ENCODE measurements around the gene TENT4A.

Gene TENT4A

DNA sequence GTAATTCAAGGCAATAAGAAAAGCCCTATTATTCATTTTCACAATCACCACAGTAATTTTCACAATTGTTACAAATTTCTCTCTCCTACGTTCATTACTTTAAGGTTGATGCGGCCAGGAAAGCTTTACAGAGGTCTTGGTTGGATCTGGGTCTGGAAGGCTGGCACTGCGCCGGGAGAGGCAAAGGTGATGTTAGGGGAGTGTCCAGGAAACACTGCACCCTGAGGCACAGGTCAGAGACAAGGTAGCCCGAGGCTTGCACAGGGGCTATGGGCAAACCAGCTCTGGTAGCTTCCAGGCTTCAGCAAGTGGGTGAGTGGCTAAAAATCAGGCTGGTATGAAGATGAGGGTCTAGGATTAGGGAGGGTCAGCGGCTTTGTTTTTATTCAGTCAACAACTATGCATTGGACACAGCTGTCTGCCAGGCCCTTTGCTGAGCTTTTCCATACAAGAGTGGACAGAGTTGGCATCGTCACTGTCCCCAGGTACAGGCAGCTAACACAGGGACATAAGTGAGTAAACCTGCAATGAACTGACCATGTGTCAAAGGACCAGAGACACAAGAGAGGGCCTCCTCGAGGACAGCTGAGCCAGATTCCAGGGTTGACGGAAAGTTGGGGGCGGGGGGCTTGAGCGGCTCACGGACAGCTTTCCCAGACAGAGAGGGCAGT lies 12.4 kb upstream of the TENT4A start:
- no peak for DNase-seq

- DNase-seq = no peak
Measured at GRCh38 chr5:6701491-6701890, 11.7 kb upstream of the TENT4A start.

- no peak for DNase-seq
Measured at GRCh38 chr5:6702633-6703032, 10.6 kb upstream of the TENT4A start.

- DNase-seq = no peak
Measured at GRCh38 chr5:6703806-6704205, 9.4 kb upstream of the TENT4A start.

DNA sequence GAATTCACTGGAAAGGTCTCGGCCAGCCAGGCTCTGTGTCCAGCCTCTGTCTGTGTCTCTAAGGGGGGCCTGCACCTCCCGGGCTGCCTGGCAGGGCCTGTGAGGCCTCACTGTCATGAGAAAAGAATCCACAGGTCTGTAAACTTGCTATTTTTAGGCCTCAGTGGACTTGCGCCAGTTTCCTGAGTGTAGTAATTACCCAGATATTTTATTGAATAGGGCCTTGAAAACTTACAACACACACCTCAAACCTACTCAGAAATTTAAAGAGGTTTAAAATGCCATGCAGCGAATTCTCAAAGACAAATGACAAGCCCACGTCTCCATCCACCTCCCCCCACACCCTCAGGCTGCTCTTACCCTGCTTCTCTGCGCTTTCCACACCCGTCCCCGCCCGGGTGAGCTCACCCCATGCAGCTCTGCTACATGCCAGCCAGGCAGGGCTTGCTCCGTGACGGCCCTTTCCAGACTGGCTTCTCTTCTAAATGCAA lies 8.8 kb upstream of the TENT4A start:
- DNase-seq = peak; percentile 87

DNA sequence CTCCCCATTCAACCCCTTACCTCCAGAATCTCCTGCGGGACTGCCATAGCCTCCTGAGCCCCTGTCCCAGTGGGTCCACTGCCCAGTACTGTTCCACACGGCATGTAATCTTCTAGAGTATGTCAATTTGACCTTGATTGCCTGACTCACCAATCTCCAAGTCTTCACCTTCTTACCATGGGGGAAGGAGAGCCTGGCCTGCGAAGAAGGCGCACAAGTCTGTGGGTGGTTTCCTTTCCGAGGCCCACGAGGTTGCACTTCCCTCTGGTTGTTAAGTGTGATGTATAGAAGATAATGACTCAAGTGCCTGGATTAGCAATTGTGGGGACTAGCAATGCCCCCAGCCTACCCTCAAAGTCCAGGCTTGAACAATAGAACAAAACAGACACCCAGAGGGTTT lies 8.1 kb upstream of the TENT4A start:
- no peak for DNase-seq

GRCh38 chr5:6705959-6706358 lies 7.3 kb upstream of the TENT4A start:
- no peak for DNase-seq

DNA sequence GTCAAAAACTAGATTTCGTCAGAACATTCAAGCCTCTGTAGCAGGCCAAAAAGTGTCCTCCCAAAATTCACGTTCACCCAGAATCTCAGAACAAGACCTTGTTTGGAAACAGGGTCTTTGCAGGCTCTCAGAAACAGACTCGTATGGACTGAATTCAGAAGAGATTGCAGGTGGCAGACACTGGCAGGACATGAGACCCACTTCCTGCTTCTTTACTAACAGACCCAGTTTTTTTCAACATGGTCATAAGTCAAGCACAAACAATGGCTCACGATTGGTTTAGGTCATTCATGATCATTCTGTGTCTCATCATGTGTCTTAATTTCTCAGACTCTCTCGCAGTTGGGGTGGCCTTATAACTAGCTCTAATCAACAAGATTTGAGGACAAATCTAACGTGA lies 5.4 kb upstream of the TENT4A start:
- no peak for DNase-seq

GRCh38 chr5:6708814-6709213 lies 4.4 kb upstream of the TENT4A start:
- no peak for DNase-seq

GRCh38 chr5:6710070-6710469 lies 3.2 kb upstream of the TENT4A start:
- DNase-seq = no peak

DNA sequence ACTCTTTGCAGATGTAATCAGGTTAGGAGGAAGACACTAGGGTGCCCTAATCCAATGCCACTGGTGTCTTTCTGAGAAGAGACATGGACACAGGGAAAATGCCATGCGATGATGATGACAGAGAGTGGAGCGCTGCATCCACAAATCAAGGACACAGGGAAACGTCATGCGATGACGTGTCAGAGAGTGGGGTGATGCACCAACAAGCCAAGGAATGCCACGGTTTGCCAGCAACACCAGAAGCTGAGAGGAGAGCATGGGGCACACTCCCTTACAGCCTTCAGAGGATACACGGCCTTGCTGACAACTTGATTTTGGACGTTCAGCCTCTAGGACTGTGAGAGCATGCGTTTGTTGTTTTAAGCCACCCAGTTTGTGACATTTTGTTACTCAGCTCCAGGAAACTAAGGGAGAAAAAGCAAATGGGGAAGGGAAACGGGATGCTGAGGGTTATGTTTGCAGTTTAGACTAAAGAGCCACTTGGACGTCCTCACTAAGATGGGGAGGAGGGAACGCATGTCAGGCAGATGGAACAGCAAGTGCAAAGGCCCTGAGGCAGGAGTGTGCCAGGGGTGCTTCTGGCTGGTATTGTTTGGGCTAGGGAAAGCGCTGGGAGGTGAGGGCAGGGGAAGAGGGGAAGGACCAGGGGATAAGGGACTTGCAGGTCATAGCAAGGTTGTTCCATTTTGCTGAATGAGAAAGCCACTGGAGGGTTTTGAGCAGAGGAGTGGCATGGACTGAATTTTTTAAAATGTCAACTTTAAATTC lies 2.5 kb upstream of the TENT4A start:
- no peak for DNase-seq

DNA sequence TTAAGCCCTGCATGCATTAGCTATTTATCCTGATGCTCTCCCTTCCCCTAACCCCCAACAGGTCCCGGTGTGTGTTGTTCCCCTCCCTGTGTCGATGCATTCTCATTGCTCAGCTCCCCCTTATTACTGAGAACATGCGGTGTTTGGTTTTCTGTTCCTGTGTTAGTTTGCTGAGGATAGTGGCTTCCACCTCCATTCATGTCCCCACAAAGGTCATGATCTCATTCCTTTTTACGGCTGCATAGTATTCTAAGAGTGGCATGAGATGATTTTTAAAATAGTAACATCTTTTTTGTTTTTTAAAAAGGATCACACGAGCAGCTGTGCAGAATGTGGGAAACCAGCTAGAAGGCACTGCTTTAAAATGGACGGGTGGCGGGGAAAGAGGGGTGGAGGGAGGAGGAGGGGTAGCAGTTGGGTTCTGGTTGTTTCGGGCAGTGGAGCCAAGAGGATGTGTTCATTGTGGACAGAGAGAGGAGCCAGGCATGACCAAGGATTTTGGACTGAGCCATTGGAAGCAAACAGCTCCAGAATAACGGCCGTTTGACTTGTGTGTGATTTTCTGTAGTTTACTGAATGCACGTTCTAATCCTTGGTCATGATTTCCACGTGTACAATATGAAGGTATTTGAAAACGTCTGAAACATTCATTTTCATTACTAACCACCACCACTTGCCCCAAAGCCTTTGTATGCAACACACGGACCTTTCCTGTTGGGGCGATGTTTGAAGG lies 1.7 kb upstream of the TENT4A start:
- no peak for DNase-seq

DNA sequence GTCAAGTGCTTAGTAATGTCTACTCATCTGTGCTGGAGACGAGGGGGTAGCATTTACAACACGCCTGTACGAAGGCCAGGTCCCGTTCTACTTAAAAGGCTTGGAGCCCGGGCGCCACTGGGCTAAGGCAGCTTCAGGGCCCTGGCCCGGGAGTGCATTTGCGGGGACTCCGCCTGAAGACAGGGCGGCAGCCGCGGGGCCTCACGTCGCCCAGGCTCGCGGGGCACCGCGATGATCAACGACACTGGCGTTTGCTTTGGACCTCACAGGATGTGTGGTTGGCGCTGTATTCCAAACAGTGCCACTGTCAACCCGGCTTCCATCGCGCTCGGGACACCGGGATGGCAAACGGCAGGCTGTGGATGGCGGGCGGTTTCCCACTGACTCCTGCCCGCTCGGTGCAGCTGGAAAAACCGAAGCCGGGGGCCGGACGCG lies 1.1 kb upstream of the TENT4A start:
- DNase-seq = peak; percentile 66

GRCh38 chr5:6712577-6713273 lies 507 bp upstream of the TENT4A start:
- DNase-seq = peak; percentile 95

GRCh38 chr5:6714226-6715041 lies 1.2 kb downstream of the TENT4A start:
- DNase-seq = no peak

DNA sequence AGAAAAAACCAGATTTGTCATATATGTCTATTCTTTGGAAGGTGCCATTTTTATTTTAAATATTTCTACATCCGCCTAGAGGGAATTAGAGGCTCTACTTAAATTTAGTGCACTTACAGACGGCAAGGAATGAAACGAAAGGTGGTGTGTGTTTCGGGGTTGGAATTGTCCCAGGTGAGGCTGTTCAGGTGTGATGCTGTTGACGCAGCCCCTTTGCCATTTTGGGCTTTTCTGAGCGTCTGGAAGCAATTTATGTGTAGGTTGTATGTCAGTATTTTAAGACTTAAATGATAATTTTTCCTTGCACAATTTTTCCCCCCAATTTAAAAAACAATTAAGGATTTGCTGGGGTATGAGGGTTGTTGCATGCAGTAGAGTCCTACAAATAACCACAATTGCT lies 2.0 kb downstream of the TENT4A start:
- no peak for DNase-seq

DNA sequence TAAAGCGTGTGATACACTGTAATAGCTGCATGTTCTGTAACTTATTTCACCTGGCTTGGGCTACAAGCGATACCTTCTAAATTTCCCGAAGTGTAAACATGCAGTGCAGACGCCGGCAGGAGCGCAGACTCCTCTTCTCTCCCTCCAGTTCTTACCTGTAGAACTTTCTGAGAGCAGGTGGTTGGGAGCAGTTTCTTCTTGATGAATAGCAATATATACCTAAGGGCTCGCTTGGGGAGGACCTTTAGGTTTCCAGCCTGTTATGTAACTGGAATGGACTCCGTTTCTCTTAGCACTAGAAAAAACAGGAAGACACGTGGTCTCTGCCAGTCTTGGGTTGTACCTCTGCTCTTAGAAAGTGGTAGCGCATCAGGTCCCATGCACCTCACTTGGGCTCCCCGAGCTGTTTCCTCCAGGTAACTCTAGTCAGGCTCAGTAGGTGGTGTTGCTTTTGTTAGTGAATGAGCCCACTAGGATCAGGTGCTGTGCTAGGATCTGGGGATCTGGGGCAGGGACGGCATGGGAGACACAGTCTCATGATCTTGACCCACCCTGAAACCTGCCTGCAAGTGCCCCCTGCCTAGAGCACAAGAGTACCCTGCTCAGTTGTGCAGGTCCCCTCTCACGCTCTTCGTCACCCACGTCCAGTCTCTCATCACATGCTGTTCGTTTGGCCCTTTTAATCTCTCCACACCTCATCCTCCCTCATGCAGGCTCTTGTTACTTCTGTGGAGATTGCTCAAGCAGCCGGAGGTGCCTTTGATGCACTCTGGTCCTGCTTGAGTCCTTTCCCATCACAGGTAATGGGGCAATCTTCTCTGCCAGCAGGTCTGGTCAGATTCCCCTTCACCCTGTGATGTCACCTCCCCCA lies 2.8 kb downstream of the TENT4A start:
- DNase-seq = no peak

GRCh38 chr5:6716629-6717149 lies 3.5 kb downstream of the TENT4A start:
- no peak for DNase-seq

GRCh38 chr5:6717247-6717646 lies 4.0 kb downstream of the TENT4A start:
- no peak for DNase-seq

DNA sequence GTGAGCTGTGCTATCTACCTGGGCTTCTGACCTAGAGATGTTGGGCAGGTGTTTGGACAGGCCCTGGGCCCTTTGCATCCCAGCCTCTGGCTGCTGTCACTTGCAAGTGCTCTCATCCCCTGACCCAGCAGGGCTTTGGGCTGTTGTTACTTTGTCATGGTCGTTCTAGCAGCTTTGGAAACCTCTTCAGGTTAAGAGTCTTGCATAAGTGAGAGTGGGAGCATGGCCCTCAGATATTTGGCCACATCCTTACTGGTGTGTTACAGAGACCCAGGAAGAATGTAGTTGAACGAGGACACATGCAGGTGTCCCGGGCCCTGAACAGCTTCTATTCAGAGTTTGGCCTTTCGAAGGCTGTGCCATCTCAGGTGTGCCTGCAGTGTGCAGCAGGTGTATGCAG lies 4.5 kb downstream of the TENT4A start:
- DNase-seq = no peak
